CD4-positive, alpha-beta memory T cell (primary cell): Measurements from ENCODE around the gene MPHOSPH6. TPM values are rescaled to one million over a fixed set of nuclear protein-coding genes. Genes with fewer than 3 reads are reported as not detected.

Experiments
- CTCF ChIA-PET: fragments of 350-600 bp; sonication (Branson Sonifier 250); formaldehyde crosslinking; loops from one replicate; lab custom pipeline; 2021; ENCODE audit warnings: inconsistent platforms; ENCODE audit not compliant: partially characterized antibody; lab: Charles Lee
- POLR2A ChIA-PET: fragments of 350-600 bp; sonication (Branson Sonifier 250); formaldehyde crosslinking; loops from one replicate; lab custom pipeline; 2021; ENCODE audit not compliant: partially characterized antibody; lab: Charles Lee
- DNase-seq, 5 donors: peaks; one replicate each; pipeline versions ENCODE4 v3.0.0 to v3.0.0-alpha.2; 2020 to 2022; ENCODE audit warnings: mixed read lengths in 1 of 5
- H3K27ac ChIP-seq: one replicate; pipeline ENCODE4 v1.7.0; 2013; ENCODE audit warnings: low read depth, low read length
- H3K27me3 ChIP-seq: 2 replicates; pipeline ENCODE4 v1.7.0; 2013; ENCODE audit warnings: mild to moderate bottlenecking, low read length, moderate library complexity; ENCODE audit not compliant: insufficient read depth
- H3K36me3 ChIP-seq: 2 replicates; pipeline ENCODE4 v1.7.0; 2013; ENCODE audit warnings: mild to moderate bottlenecking, low read length, moderate library complexity; ENCODE audit not compliant: insufficient read depth
- H3K4me1 ChIP-seq: 2 replicates; pipeline ENCODE4 v1.7.0; 2013; ENCODE audit warnings: mild to moderate bottlenecking, low read length, moderate library complexity; ENCODE audit not compliant: insufficient read depth
- H3K4me3 ChIP-seq, 2 donors: one replicate each; pipeline ENCODE4 v1.7.0; 2013; ENCODE audit warnings: low read length in 2 of 2, mild to moderate bottlenecking in 1 of 2
- H3K9me3 ChIP-seq, 2 donors: one replicate each; pipeline ENCODE4 v1.7.0; 2013; ENCODE audit warnings: low read length in 2 of 2, control low read depth in 1 of 2; ENCODE audit not compliant: control insufficient read depth in 1 of 2
- H3K27ac Mint-ChIP-seq, 7 donors: one replicate each; pipeline ENCODE4 v1.8.0; 2020 to 2021; ENCODE audit warnings: mixed read lengths in 7 of 7, mild to moderate bottlenecking in 6 of 7, inconsistent platforms in 3 of 7, moderate library complexity in 3 of 7
- H3K27me3 Mint-ChIP-seq, 2 donors: one replicate each; pipeline ENCODE4 v1.8.0; 2020 to 2021; ENCODE audit warnings: mixed read lengths in 2 of 2
- H3K36me3 Mint-ChIP-seq, 2 donors: one replicate each; pipeline ENCODE4 v1.8.0; 2020 to 2021; ENCODE audit warnings: mixed read lengths in 2 of 2, inconsistent platforms in 1 of 2, mild to moderate bottlenecking in 1 of 2
- H3K4me1 Mint-ChIP-seq, 4 donors: one replicate each; pipeline ENCODE4 v1.8.0; 2020 to 2021; ENCODE audit warnings: mixed read lengths in 4 of 4, mild to moderate bottlenecking in 1 of 4
- H3K4me3 Mint-ChIP-seq, 8 donors: one replicate each; pipeline ENCODE4 v1.8.0; 2020 to 2021; ENCODE audit warnings: mixed read lengths in 8 of 8, mild to moderate bottlenecking in 7 of 8, moderate library complexity in 6 of 8, inconsistent platforms in 3 of 8
- H3K9me3 Mint-ChIP-seq, 8 donors: one replicate each; pipeline ENCODE4 v1.8.0; 2020 to 2021; ENCODE audit warnings: mixed read lengths in 8 of 8, mild to moderate bottlenecking in 5 of 8, inconsistent platforms in 3 of 8, moderate library complexity in 1 of 8
- intact Hi-C: fragments of 100-400 bp; cut with micrococcal nuclease; formaldehyde crosslinking; loops from one replicate; pipeline ENCODE4 v1.15.1; 2023
- polyA plus RNA-seq, 2 donors: library from polyadenylated mRNA; unstranded; fragments of 300-500 nt; fragmentation: Illumina TruSeq; gene quantifications; one replicate each; pipeline ENCODE4 v1.2.3, GENCODE V29; 2021
- total RNA-seq, 2 experiments: library from RNA; stranded (reverse); gene quantifications; one replicate each; pipeline ENCODE4 v1.2.3, GENCODE V29; 2021

MPHOSPH6 gene
- total and polyA plus RNA-seq, 4 experiments from 2014 or later = 19.6 to 51.6 (median 22.9) TPM

- H3K27ac Mint-ChIP-seq = no peak overlapping the region
- H3K4me1 Mint-ChIP-seq = no peaks in the 10 kb centered on the region
- Histone ChIP-seq H3K27ac (no peak overlapping the region), H3K9me3 (no peaks in the 10 kb centered on the region), H3K36me3 (no peaks in the 10 kb centered on the region), H3K4me3 (no peak overlapping the region), H3K27me3 (no peaks in the 10 kb centered on the region), H3K4me1 (no peaks in the 10 kb centered on the region)
- DNase-seq = no peak
- no peaks in the 10 kb centered on the region for H3K9me3 Mint-ChIP-seq
- H3K27me3 Mint-ChIP-seq = peaks cover 0 to 2% of the 10 kb centered on the region in 2 donors
- ChIA-PET CTCF (interaction anchor here (1.0 kb wide), 1 partner anchor 31 kb away, joined by 5 read pairs; no protein-coding TSS in a partner anchor), POLR2A (no interaction called here)
- H3K36me3 Mint-ChIP-seq = no peaks in the 10 kb centered on the region
- no peak overlapping the region for H3K4me3 Mint-ChIP-seq
- intact Hi-C loops = no loop called here
Measured at GRCh38 chr16:82199209-82199608, 29.2 kb upstream of the MPHOSPH6 start.

GRCh38 chr16:82197540-82198240, 27.7 kb upstream of the MPHOSPH6 start:
- Mint-ChIP-seq H3K27me3 (peaks cover 0 to 2% of the 10 kb centered on the region in 2 donors), H3K36me3 (no peaks in the 10 kb centered on the region), H3K4me3 (no peak overlapping the region), H3K27ac (no peak overlapping the region), H3K9me3 (no peaks in the 10 kb centered on the region), H3K4me1 (peaks cover 6 to 8% (median 7%) of the 10 kb centered on the region in 4 donors)
- H3K9me3 ChIP-seq = no peaks in the 10 kb centered on the region
- DNase-seq = no peak
- no peak overlapping the region for H3K27ac ChIP-seq
- POLR2A ChIA-PET = no interaction called here
- CTCF ChIA-PET = no interaction called here
- intact Hi-C loops = no loop called here
- H3K27me3 ChIP-seq = no peaks in the 10 kb centered on the region
- no peaks in the 10 kb centered on the region for H3K36me3 ChIP-seq
- peaks cover 4% of the 10 kb centered on the region for H3K4me1 ChIP-seq
- no peak overlapping the region for H3K4me3 ChIP-seq

- Histone ChIP-seq H3K4me1 (peaks cover 10% of the 10 kb centered on the region), H3K27me3 (no peaks in the 10 kb centered on the region), H3K36me3 (no peaks in the 10 kb centered on the region), H3K27ac (no peak overlapping the region), H3K4me3 (no peak overlapping the region), H3K9me3 (no peaks in the 10 kb centered on the region)
- ChIA-PET CTCF (no interaction called here), POLR2A (no interaction called here)
- H3K4me3 Mint-ChIP-seq = no peak overlapping the region
- no peak overlapping the region for H3K27ac Mint-ChIP-seq
- DNase-seq = no peak
- H3K36me3 Mint-ChIP-seq = no peaks in the 10 kb centered on the region
- no peaks in the 10 kb centered on the region for H3K9me3 Mint-ChIP-seq
- peaks cover 9 to 11% (median 10%) of the 10 kb centered on the region in 4 donors for H3K4me1 Mint-ChIP-seq
- no peaks in the 10 kb centered on the region for H3K27me3 Mint-ChIP-seq
- intact Hi-C loops = no loop called here
Measured at GRCh38 chr16:82195917-82196494, 26.0 kb upstream of the MPHOSPH6 start.

GRCh38 chr16:82194086-82194485, 24.1 kb upstream of the MPHOSPH6 start:
- H3K9me3 Mint-ChIP-seq = no peaks in the 10 kb centered on the region
- no peak overlapping the region for H3K27ac Mint-ChIP-seq
- peaks cover 9 to 11% (median 10%) of the 10 kb centered on the region in 4 donors for H3K4me1 Mint-ChIP-seq
- no peak overlapping the region for H3K4me3 ChIP-seq
- intact Hi-C loops = no loop called here
- H3K9me3 ChIP-seq = no peaks in the 10 kb centered on the region
- no peak overlapping the region for H3K27ac ChIP-seq
- H3K4me3 Mint-ChIP-seq = no peak overlapping the region
- H3K36me3 ChIP-seq = no peaks in the 10 kb centered on the region
- H3K36me3 Mint-ChIP-seq = no peaks in the 10 kb centered on the region
- CTCF ChIA-PET = no interaction called here
- DNase-seq = no peak
- no peaks in the 10 kb centered on the region for H3K27me3 ChIP-seq
- peaks cover 1 to 3% of the 10 kb centered on the region in 2 donors for H3K27me3 Mint-ChIP-seq
- POLR2A ChIA-PET = no interaction called here
- H3K4me1 ChIP-seq = peaks cover 10% of the 10 kb centered on the region

- peak overlapping the region in 5 of 8 donors; percentile 2 to 57 (median 19) for H3K4me3 Mint-ChIP-seq
Measured at GRCh38 chr16:82192665-82193064, 22.6 kb upstream of the MPHOSPH6 start.

GRCh38 chr16:82190386-82190785, 20.4 kb upstream of the MPHOSPH6 start:
- Histone ChIP-seq H3K4me1 (peaks cover 10% of the 10 kb centered on the region), H3K27me3 (no peaks in the 10 kb centered on the region), H3K27ac (no peak overlapping the region), H3K9me3 (no peaks in the 10 kb centered on the region), H3K4me3 (no peak overlapping the region), H3K36me3 (no peaks in the 10 kb centered on the region)
- DNase-seq = no peak
- intact Hi-C loops = no loop called here
- peaks cover 9 to 11% (median 10%) of the 10 kb centered on the region in 4 donors for H3K4me1 Mint-ChIP-seq
- no peak overlapping the region for H3K4me3 Mint-ChIP-seq
- H3K27ac Mint-ChIP-seq = no peak overlapping the region
- POLR2A ChIA-PET = no interaction called here
- H3K9me3 Mint-ChIP-seq = no peaks in the 10 kb centered on the region
- CTCF ChIA-PET = interaction anchor here (1.9 kb wide), 1 partner anchor 39 kb away, joined by 4 read pairs; no protein-coding TSS in a partner anchor
- peaks cover 3 to 5% of the 10 kb centered on the region in 2 donors for H3K27me3 Mint-ChIP-seq
- H3K36me3 Mint-ChIP-seq = no peaks in the 10 kb centered on the region

More at GRCh38 chr16:82192665-82193064, 22.6 kb upstream of the MPHOSPH6 start:
- Mint-ChIP-seq H3K4me1 (peaks cover 9 to 11% (median 10%) of the 10 kb centered on the region in 4 donors), H3K27me3 (peaks cover 1 to 3% of the 10 kb centered on the region in 2 donors), H3K9me3 (no peaks in the 10 kb centered on the region), H3K27ac (peak overlapping the region in 6 of 7 donors; percentile 4 to 89 (median 26)), H3K36me3 (no peaks in the 10 kb centered on the region)
- Histone ChIP-seq H3K36me3 (no peaks in the 10 kb centered on the region), H3K27me3 (no peaks in the 10 kb centered on the region), H3K4me1 (peaks cover 10% of the 10 kb centered on the region), H3K4me3 (no peak overlapping the region), H3K27ac (no peak overlapping the region), H3K9me3 (no peaks in the 10 kb centered on the region)
- intact Hi-C loops = no loop called here
- POLR2A ChIA-PET = interaction anchor here (1.8 kb wide), 1 partner anchor 23 kb away, joined by 3 read pairs; the partner anchor contains the start of gene MPHOSPH6
- CTCF ChIA-PET = interaction anchor here (1.4 kb wide), 1 partner anchor 23 kb away, joined by 4 read pairs; the partner anchor contains the start of gene MPHOSPH6
- DNase-seq = peak in 2 of 5 donors; percentile 13 to 21

- Histone ChIP-seq H3K4me1 (peaks cover 7% of the 10 kb centered on the region), H3K27ac (no peak overlapping the region), H3K4me3 (no peak overlapping the region), H3K9me3 (no peaks in the 10 kb centered on the region), H3K27me3 (no peaks in the 10 kb centered on the region), H3K36me3 (no peaks in the 10 kb centered on the region)
- H3K4me3 Mint-ChIP-seq = no peak overlapping the region
- no peak overlapping the region for H3K27ac Mint-ChIP-seq
- POLR2A ChIA-PET = no interaction called here
- CTCF ChIA-PET = no interaction called here
- no peaks in the 10 kb centered on the region for H3K36me3 Mint-ChIP-seq
- DNase-seq = no peak
- no peaks in the 10 kb centered on the region for H3K9me3 Mint-ChIP-seq
- peaks cover 4 to 5% (median 5%) of the 10 kb centered on the region in 4 donors for H3K4me1 Mint-ChIP-seq
- H3K27me3 Mint-ChIP-seq = peaks cover 8 to 12% of the 10 kb centered on the region in 2 donors
- intact Hi-C loops = no loop called here
Measured at GRCh38 chr16:82187829-82188228, 17.8 kb upstream of the MPHOSPH6 start.
